ENCODE data around the gene IKZF2. TPM values are rescaled to one million over a fixed set of nuclear protein-coding genes. Genes with fewer than 3 reads are reported as not detected.

The IKZF2 gene
- total RNA-seq, 1 donor from 2014 or later, result 29.7 TPM

GRCh38 chr2:213172641-213173040 is 21.2 kb upstream of the IKZF2 start:
- H3K27ac Mint-ChIP-seq, result no peak overlapping the region
- no peaks in the 10 kb centered on the region for H3K27me3 ChIP-seq

GRCh38 chr2:213171147-213171546 is 19.7 kb upstream of the IKZF2 start:
- Mint-ChIP-seq H3K9me3 (no peaks in the 10 kb centered on the region), H3K27ac (no peak overlapping the region), H3K27me3 (ENCODE audit: insufficient read depth, low read depth) (peaks cover 4% of the 10 kb centered on the region), H3K4me3 (no peak overlapping the region), H3K36me3 (no peaks in the 10 kb centered on the region), H3K4me1 (peaks cover 13% of the 10 kb centered on the region)
- Histone ChIP-seq H3K4me2 (no peak overlapping the region), H4K20me1 (ENCODE audit: low read depth) (no peaks in the 10 kb centered on the region), H3K79me2 (ENCODE audit: low read depth) (no peaks in the 10 kb centered on the region), H3K9ac (no peak overlapping the region), H3F3A (ENCODE audit: low read depth) (no peaks in the 10 kb centered on the region), H3K4me1 (peaks cover 10% of the 10 kb centered on the region), H3K36me3 (no peaks in the 10 kb centered on the region), H3K27me3 (no peaks in the 10 kb centered on the region), H3K4me3 (no peak overlapping the region), H2AFZ (replicated peaks) (peak overlapping the region; percentile 14), H3K27ac (no peak overlapping the region), H3K9me3 (ENCODE audit: low read depth) (no peaks in the 10 kb centered on the region)
- TF ChIP-seq EZH2 (IDR thresholded peaks at IDR 0.05) (no peak), CTCF (IDR thresholded peaks at IDR 0.05) (no peak), EZH2phosphoT487 (IDR thresholded peaks at IDR 0.05) (no peak)
- DNase-seq (ENCODE audit: low spot score), result no peak

More at GRCh38 chr2:213172641-213173040, 21.2 kb upstream of the IKZF2 start:
- H3K9me3 Mint-ChIP-seq, result no peaks in the 10 kb centered on the region
- H3K4me3 Mint-ChIP-seq, result no peak overlapping the region
- no peaks in the 10 kb centered on the region for H3K36me3 Mint-ChIP-seq
- H3K79me2 ChIP-seq (ENCODE audit: low read depth), result no peaks in the 10 kb centered on the region
- H3K36me3 ChIP-seq, result no peaks in the 10 kb centered on the region
- H3K27me3 Mint-ChIP-seq (ENCODE audit: insufficient read depth, low read depth), result peaks cover 4% of the 10 kb centered on the region
- H3K9ac ChIP-seq, result no peak overlapping the region
- H3K4me1 ChIP-seq, result peaks cover 5% of the 10 kb centered on the region
- H3K4me2 ChIP-seq, result no peak overlapping the region
- H3K4me3 ChIP-seq, result no peak overlapping the region
- no peak overlapping the region for H3K27ac ChIP-seq
- no peaks in the 10 kb centered on the region for H4K20me1 ChIP-seq (ENCODE audit: low read depth)
- peaks cover 10% of the 10 kb centered on the region for H3K4me1 Mint-ChIP-seq
- no peak for DNase-seq (ENCODE audit: low spot score)
- TF ChIP-seq CTCF (IDR thresholded peaks at IDR 0.05), result no peak
- no peak for TF ChIP-seq EZH2 (IDR thresholded peaks at IDR 0.05)
- no peak for TF ChIP-seq EZH2phosphoT487 (IDR thresholded peaks at IDR 0.05)
- H3F3A ChIP-seq (ENCODE audit: low read depth), result no peaks in the 10 kb centered on the region
- no peaks in the 10 kb centered on the region for H3K9me3 ChIP-seq (ENCODE audit: low read depth)
- peak overlapping the region; percentile 50 for H2AFZ ChIP-seq (replicated peaks)

GRCh38 chr2:213167271-213167930 is 16.0 kb upstream of the IKZF2 start:
- Histone ChIP-seq H3F3A (ENCODE audit: low read depth) (no peaks in the 10 kb centered on the region), H4K20me1 (ENCODE audit: low read depth) (no peaks in the 10 kb centered on the region), H3K36me3 (no peaks in the 10 kb centered on the region), H3K27me3 (no peaks in the 10 kb centered on the region), H3K4me2 (no peak overlapping the region), H3K4me1 (peaks cover 10% of the 10 kb centered on the region), H3K79me2 (ENCODE audit: low read depth) (no peaks in the 10 kb centered on the region), H3K9me3 (ENCODE audit: low read depth) (no peaks in the 10 kb centered on the region), H3K4me3 (no peak overlapping the region), H2AFZ (replicated peaks) (peak overlapping the region; percentile 1), H3K9ac (no peak overlapping the region), H3K27ac (no peak overlapping the region)
- Mint-ChIP-seq H3K9me3 (no peaks in the 10 kb centered on the region), H3K4me3 (no peak overlapping the region), H3K27ac (no peak overlapping the region), H3K27me3 (ENCODE audit: insufficient read depth, low read depth) (no peaks in the 10 kb centered on the region), H3K36me3 (no peaks in the 10 kb centered on the region), H3K4me1 (peaks cover 13% of the 10 kb centered on the region)
- DNase-seq (ENCODE audit: low spot score), result no peak
- no peak for TF ChIP-seq EZH2 (IDR thresholded peaks at IDR 0.05)
- no peak for TF ChIP-seq EZH2phosphoT487 (IDR thresholded peaks at IDR 0.05)
- TF ChIP-seq CTCF (IDR thresholded peaks at IDR 0.05), result no peak

Measured in neural progenitor cell (in vitro differentiated cells).